Coronary artery (tissue), 2 donors: ENCODE results near the gene WIZ.
"Not testable (repeated sequence)": the region's sequence is repeated elsewhere in the genome, so short reads cannot be mapped to it uniquely, and the experiment has no call there.

Source experiments
- DNase-seq: peaks from one replicate; pipeline ENCODE4 v3.0.0-alpha.2; 2017; ENCODE audit warnings: low spot score
- H3K27ac ChIP-seq, 2 donors: fragments of 200-600 bp; sonication (generic); one replicate each; pipeline ENCODE4 v1.5.1; 2016 to 2019
- H3K4me3 ChIP-seq: fragments of 200-600 bp; sonication (generic); 2 replicates; pipeline ENCODE4 v1.5.1; 2016; ENCODE audit warnings: mild to moderate bottlenecking, moderate library complexity
- CTCF ChIP-seq: fragments of 200-600 bp; sonication (generic); IDR thresholded peaks from one replicate; pipeline ENCODE4 v1.5.1; 2019; ENCODE audit warnings: antibody characterized with exemption

The WIZ gene

DNA sequence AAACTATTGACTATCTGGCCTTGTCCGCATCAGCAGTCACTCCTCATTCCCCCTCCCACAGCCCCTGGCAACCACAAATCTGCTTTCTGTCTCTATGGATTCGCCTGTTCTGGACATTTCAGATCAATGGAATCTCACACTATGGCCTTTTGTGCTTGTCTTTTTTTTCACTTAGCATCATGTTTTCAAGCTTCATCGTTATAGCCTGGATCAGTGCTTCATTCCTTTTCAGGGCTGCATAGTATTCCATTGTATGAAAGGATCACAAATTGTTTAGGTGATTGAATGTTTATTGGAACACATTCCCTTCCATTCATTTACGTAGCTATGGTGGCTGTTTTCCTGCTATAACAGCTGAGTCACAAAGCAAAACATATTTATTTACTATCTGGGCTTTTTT is 37.3 kb upstream of the WIZ start:
- Histone ChIP-seq H3K27ac (no peak overlapping the region), H3K4me3 (no peak overlapping the region)
- DNase-seq: no peak
- TF ChIP-seq CTCF: no peak

GRCh38 chr19:15485768-15486167 is 36.0 kb upstream of the WIZ start:
- not testable (repeated sequence) for DNase-seq, H3K27ac ChIP-seq, H3K4me3 ChIP-seq

- DNase-seq, H3K27ac ChIP-seq, H3K4me3 ChIP-seq: not testable (repeated sequence)
Observed at GRCh38 chr19:15480996-15481395, 31.2 kb upstream of the WIZ start.

DNA sequence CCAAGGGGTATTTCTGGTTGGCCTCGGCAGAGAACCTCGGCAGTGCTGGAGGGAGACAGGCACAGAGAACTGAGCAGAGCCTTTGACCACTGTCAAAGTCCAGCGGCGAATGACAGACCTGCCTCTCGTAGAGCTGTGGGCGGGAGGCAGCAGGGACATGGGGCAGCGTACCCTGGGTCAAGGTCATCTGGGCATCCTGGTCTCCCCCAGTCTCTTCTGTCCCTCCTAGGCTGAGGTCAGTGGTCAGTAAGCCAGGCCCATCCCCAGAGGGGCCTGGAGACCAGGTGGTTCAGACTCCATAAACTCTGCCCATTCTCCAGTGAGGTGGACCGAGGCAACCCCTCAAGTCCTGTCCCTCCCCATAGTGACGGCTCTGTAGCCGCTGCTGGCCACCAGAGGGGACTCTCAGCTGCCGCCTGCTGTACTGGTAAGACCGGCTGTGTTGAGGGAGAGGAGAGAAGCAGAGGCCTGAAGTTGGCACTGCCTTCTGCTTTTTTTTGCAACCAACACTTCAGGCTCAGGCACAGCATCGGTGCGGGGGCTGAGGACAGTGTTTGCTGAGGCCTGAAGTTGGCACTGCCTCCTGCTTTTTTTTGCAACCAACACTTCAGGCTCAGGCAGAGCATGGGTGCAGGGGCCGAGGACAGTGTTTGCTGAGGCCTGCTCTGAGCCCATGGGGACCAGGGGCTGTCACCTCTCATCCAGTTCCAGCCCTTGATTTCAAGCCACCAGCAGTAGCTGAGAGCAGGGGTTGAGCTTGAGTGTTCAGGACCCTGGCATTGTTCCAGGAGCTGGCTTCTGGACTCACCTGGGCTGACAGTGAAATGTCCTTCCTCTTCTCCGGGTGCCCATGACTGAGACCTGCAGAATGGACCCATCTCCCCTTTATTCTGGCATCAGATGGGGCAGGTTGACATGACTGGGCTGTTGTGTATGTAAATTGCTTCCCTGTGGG is 29.9 kb upstream of the WIZ start, which contains the start of gene PGLYRP2:
PGLYRP2 (minus strand) TSS at position 111 of the 955 bp plus-strand sequence. CDS start 130 bp downstream, outside the sequence.
- Histone ChIP-seq H3K4me3 (no peak within 1 kb of the TSS), H3K27ac (no peak within 1 kb of the TSS)
- DNase-seq: no peak
- TF ChIP-seq CTCF: no peak

- Histone ChIP-seq H3K27ac (no peak overlapping the region), H3K4me3 (no peak overlapping the region)
- DNase-seq: no peak
- no peak for TF ChIP-seq CTCF
Observed at GRCh38 chr19:15476325-15476724, 26.6 kb upstream of the WIZ start.

- Histone ChIP-seq H3K27ac (no peak overlapping the region), H3K4me3 (no peak overlapping the region)
- TF ChIP-seq CTCF: no peak
- no peak for DNase-seq
Observed at GRCh38 chr19:15475611-15476010, 25.9 kb upstream of the WIZ start.

DNA sequence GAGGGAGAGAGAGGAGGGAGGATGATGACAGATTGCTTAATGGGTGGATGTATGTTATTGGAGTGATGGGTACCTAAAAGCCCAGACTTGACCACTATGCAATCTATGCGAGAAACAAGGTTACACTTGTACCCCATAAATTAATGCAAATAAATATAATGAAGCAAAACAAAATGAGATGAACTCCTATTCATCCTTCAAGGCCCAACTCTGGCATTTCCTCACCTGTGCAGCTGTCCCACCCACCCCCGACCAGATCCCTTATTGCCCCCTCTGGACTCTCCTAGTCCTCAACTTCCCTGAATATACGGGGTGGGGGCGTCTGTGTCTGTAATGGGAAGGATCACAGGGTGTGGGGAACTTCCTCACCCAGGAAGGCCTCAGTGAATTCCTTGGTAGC is 25.4 kb upstream of the WIZ start:
- TF ChIP-seq CTCF: no peak
- Histone ChIP-seq H3K4me3 (no peak overlapping the region), H3K27ac (no peak overlapping the region)
- no peak for DNase-seq

DNA sequence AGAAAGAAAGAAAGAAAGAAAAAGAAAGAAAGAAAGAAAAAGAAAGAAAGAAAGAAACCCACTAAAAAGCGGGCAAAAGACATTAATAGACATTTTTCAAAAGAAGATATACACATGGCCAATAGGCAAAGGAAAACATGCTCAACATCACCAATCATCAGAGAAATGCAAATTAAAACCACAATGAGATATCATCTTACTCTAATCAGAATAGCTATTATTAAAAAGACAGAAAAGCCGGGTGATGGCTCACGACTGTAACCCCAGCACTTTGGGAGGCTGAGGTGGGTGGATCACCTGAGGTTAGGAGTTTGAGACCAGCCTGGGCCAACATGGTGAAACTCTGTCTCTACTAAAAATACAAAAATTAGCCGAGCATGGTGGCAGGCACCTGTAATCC is 24.1 kb upstream of the WIZ start:
- not testable (repeated sequence) for DNase-seq, H3K4me3 ChIP-seq, H3K27ac ChIP-seq
